GM19240 (cell line): ENCODE data around the gene ANKFN1.

Source experiments
- DNase-seq: peaks from one replicate; pipeline ENCODE4 v3.0.0; 2011; ENCODE audit warnings: low spot score; ENCODE audit not compliant: insufficient read length

The ANKFN1 gene

GRCh38 chr17:56152874-56153602 is at the start of gene ANKFN1:
ANKFN1 (plus strand) TSS chr17:56153475; CDS start chr17:56212668, 59,193 bp downstream.
- DNase-seq: no peak

- DNase-seq: no peak
Measured at GRCh38 chr17:56108811-56109284, 44.4 kb upstream of the ANKFN1 start.

- DNase-seq: no peak
Measured at GRCh38 chr17:56109836-56110235, 43.4 kb upstream of the ANKFN1 start.

GRCh38 chr17:56110463-56111135 is 42.7 kb upstream of the ANKFN1 start:
- no peak for DNase-seq

- DNase-seq: no peak
Measured at GRCh38 chr17:56111706-56112485, 41.4 kb upstream of the ANKFN1 start.

GRCh38 chr17:56113486-56113885 is 39.8 kb upstream of the ANKFN1 start:
- DNase-seq: no peak

- DNase-seq: no peak
Measured at GRCh38 chr17:56114469-56114868, 38.8 kb upstream of the ANKFN1 start.

- DNase-seq: no peak
Measured at GRCh38 chr17:56119191-56119590, 34.1 kb upstream of the ANKFN1 start.

- DNase-seq: no peak
Measured at GRCh38 chr17:56119936-56120335, 33.3 kb upstream of the ANKFN1 start.

GRCh38 chr17:56121191-56122051 is 31.9 kb upstream of the ANKFN1 start:
- no peak for DNase-seq

- no peak for DNase-seq
Measured at GRCh38 chr17:56125830-56126819, 27.1 kb upstream of the ANKFN1 start.

GRCh38 chr17:56130026-56130425 is 23.2 kb upstream of the ANKFN1 start:
- DNase-seq: no peak

- no peak for DNase-seq
Measured at GRCh38 chr17:56130631-56131030, 22.6 kb upstream of the ANKFN1 start.

GRCh38 chr17:56131431-56131830 is 21.8 kb upstream of the ANKFN1 start:
- no peak for DNase-seq

- no peak for DNase-seq
Measured at GRCh38 chr17:56136301-56136700, 17.0 kb upstream of the ANKFN1 start.

- DNase-seq: no peak
Measured at GRCh38 chr17:56141046-56141839, 12.0 kb upstream of the ANKFN1 start.

- no peak for DNase-seq
Measured at GRCh38 chr17:56142325-56142724, 10.9 kb upstream of the ANKFN1 start.

- DNase-seq: no peak
Measured at GRCh38 chr17:56142781-56143180, 10.5 kb upstream of the ANKFN1 start.

- no peak for DNase-seq
Measured at GRCh38 chr17:56144223-56144622, 9.1 kb upstream of the ANKFN1 start.
